ENCODE measurements around the gene SRRM3.

GRCh38 chr7:76317782-76318487 lies 116.2 kb downstream of the SRRM3 start:
- TF ChIP-seq CTCF (IDR thresholded peaks at IDR 0.05) (peak in 1 of 6 experiments; percentile 7), POLR2A (IDR thresholded peaks at IDR 0.05) (peak; percentile 82 to 92)
